Kidney capillary endothelial cell (primary cell): ENCODE results near the gene ELP5.
"Not testable (repeated sequence)": the region's sequence is repeated elsewhere in the genome, so short reads cannot be mapped to it uniquely, and the experiment has no call there.

Experiments
- DNase-seq: peaks from one replicate; pipeline ENCODE4 v3.0.0-alpha.2; 2018; ENCODE audit warnings: low spot score

The ELP5 gene

GRCh38 chr17:7236808-7237207 lies 15.2 kb upstream of the ELP5 start:
- no peak for DNase-seq

- DNase-seq: no peak
These were observed 14.7 kb upstream of the ELP5 start for GRCh38 chr17:7237266-7237760.

- no peak for DNase-seq
These were observed 14.1 kb upstream of the ELP5 start for GRCh38 chr17:7237761-7238419.

- DNase-seq: no peak
These were observed 13.5 kb upstream of the ELP5 start for GRCh38 chr17:7238420-7239090.

- DNase-seq: peak; percentile 99
These were observed 12.7 kb upstream of the ELP5 start, which contains the start of gene PHF23 for GRCh38 chr17:7239091-7240027. TSS of gene PHF23 (minus strand) at chr17:7239457. CDS start at chr17:7239279, 178 bp downstream.

- DNase-seq: no peak
These were observed 11.6 kb upstream of the ELP5 start for GRCh38 chr17:7240375-7240774.

- no peak for DNase-seq
These were observed 10.8 kb upstream of the ELP5 start for GRCh38 chr17:7241090-7241733.

- DNase-seq: peak; percentile 88
These were observed 10.0 kb upstream of the ELP5 start, which contains the start of gene GABARAP for GRCh38 chr17:7241783-7242716. TSS of gene GABARAP (minus strand) at chr17:7242449. CDS start at chr17:7242330, 119 bp downstream.

- peak; percentile 87 for DNase-seq
These were observed 9.1 kb upstream of the ELP5 start for GRCh38 chr17:7242717-7243452.

- DNase-seq: no peak
These were observed 8.6 kb upstream of the ELP5 start for GRCh38 chr17:7243453-7243729.

GRCh38 chr17:7243838-7244237 lies 8.2 kb upstream of the ELP5 start:
- DNase-seq: not testable (repeated sequence)

- no peak for DNase-seq
These were observed 5.2 kb upstream of the ELP5 start for GRCh38 chr17:7246779-7247178.

GRCh38 chr17:7248796-7249195 lies 3.2 kb upstream of the ELP5 start:
- no peak for DNase-seq

- no peak for DNase-seq
These were observed 2.8 kb upstream of the ELP5 start for GRCh38 chr17:7249214-7249613.

- DNase-seq: no peak
These were observed 2.2 kb upstream of the ELP5 start for GRCh38 chr17:7249830-7250229.

- no peak for DNase-seq
These were observed 1.1 kb upstream of the ELP5 start for GRCh38 chr17:7250695-7251627.

- DNase-seq: peak; percentile 100
These were observed 297 bp upstream of the ELP5 start, which contains the start of gene CTDNEP1 for GRCh38 chr17:7251661-7252175. TSS of gene CTDNEP1 (minus strand) at chr17:7251734. CDS start at chr17:7251296, 438 bp downstream.

GRCh38 chr17:7253082-7253481 lies 1.1 kb downstream of the ELP5 start:
- DNase-seq: no peak

- DNase-seq: no peak
These were observed 2.5 kb downstream of the ELP5 start for GRCh38 chr17:7254511-7254910.
